NCI-H2227 treated with DMSO at 0.1 percent for 48 hours (cell line): ENCODE results near the gene KY.
"Not testable (repeated sequence)": the region's sequence is repeated elsewhere in the genome, so short reads cannot be mapped to it uniquely, and the experiment has no call there.

ENCODE experiments used
- DNase-seq: peaks from one replicate; lab custom pipeline; 2025; lab: John Stamatoyannopoulos, UW

The KY gene

DNA sequence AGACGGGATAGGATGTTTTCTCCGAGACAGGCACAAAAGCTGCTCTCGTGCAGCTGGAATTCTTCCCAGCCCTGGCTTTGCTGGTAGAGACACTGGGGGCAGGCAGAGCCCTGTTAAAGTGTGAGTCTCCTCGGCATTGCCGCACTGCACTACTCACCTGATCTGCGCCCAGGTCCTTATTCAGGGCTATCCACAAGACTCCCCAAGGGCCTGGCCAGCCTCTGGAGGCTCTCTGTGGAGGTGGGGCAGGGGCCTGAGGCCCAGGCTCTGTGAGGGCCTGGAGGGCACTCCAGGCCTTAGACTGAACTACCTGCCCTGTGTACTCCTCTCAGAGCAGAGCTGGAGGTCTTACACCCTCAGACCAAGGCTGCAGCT is 48.4 kb downstream of the KY start:
- DNase-seq = no peak

DNA sequence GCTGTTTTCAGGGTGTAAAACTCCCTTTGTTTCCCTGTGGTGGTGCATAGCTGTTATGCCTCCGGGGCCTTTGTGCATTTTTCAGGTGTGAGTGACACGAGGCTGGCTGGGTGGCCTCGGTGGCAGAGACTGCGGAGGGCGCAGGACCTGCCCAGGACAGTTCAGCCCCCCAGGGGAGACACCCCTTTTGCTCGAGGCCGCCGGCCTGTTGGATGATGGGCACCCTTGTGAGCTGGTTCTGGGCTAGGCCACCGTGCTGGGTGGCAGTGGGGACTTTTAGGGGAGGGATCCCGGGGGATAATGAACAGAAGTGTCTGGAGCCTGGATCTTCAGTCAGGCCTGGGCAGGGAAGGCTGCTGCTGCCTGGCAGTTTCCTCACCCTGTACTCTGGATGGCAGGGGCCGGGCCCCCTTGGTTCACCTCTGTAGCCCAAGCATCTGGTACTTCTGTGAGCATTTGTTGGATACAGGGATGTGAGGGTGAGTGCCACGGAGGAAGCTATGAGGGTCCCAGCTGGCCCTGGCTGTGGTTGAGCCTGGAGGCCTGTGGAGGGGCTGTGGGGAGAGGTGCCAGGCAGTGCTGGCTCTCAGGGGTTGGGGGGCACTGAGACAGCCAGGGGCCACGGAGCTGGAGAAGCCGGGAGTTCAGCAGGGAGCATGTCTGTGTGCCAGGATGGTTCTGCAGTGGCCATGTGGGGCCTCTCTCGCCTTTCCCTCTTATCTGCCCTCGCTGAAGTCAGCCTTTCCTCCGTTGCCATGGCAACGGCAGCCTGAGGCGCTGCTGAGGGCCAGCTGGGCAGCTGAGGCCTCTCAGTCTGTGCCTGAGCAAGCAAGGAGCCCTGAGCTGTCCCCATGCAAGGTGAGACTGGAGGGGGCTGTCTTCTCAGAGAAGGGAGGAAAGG is 49.0 kb downstream of the KY start:
- DNase-seq = peak; percentile 44

DNA sequence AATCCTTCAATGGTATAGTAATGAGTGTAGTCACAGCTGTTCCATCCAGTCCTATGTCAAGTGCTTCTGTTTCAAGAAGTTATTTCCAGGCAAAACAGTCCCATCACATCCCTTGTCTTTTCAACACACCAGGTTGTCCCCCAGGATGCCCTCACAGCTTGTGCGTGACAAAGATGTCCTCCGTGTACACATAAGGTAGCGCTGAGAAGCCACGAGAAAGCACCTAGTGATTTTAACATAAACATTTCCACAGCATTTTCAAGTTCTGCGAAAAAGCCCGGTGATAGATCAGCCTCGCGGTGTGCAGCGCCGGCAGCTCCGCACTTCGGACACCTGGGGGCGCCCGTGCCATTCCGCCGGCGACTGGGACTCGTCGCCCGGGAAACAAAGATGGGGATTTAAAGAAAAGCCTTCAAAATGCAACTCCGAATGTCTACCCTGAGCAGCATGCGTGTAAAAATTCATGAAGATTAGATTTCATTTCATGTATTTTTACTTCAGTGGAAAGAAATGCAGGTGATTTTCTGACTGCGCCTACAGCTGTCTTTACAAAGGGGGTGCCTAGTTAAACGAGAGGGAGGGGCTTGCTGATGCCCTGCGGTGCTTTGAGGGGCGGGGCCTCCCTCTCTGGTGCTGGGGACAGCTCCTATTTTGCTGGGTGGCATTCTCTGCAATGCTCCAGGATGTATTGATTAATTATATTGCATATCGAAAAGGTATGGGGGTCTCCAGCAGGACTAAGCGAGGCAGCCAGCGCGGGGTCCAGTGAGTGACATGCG is 49.9 kb downstream of the KY start:
- peak; percentile 66 for DNase-seq

DNA sequence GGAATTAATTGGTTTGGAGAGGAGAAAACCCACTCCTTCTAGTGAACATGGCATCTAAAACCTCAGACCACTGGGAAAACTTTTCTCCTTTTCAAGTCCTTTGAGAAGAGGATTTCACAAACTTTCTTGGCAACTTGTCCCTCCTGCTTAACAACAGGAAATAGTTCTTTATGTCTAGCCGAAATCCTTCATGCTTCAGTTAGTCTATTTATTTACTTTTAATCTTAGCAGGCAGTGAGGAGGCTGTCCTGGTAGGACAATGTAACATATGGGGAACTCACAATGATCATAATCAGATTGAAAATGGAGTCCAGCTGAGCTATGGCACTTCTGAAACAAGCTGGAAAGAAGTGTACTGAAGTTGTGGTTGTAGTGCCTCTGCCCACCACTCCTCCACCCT is 50.6 kb downstream of the KY start:
- DNase-seq = no peak

DNA sequence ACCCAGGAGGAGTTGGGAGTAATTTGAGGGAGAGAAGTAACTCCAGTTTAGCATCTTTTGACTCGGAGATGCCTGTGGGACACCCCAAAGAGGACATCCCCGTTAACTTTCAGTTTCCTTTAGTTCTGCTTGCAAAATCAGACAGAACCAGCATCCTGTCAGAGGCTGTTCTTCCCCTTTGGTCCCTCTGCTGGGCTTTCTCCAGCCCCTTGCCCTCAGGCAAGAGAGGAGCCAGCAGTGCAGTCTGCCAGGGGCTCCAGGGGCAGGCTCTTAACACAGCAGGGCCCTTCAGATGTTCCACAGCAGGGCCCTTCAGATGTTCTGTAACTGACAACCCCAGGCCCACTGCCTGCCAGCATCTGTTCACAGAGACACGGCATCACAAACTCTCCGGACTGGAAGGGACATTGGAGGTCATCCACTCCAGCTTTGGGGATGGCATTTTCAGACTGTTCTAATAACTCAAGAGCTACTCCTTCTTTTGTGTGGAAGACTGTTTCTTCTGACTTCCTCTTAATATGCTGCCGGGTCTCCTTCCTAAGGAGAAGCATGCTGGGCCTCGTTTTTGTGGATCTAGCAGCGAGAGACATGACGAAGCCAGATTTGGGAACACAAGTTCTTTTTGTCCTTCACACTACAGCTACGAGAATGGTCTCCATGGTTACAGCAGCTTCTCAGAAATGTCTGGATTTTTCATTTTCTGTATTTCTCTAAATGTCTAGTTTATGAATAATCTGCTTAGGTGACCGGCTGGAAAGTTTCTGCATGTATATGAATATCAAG is 51.9 kb downstream of the KY start:
- no peak for DNase-seq

DNA sequence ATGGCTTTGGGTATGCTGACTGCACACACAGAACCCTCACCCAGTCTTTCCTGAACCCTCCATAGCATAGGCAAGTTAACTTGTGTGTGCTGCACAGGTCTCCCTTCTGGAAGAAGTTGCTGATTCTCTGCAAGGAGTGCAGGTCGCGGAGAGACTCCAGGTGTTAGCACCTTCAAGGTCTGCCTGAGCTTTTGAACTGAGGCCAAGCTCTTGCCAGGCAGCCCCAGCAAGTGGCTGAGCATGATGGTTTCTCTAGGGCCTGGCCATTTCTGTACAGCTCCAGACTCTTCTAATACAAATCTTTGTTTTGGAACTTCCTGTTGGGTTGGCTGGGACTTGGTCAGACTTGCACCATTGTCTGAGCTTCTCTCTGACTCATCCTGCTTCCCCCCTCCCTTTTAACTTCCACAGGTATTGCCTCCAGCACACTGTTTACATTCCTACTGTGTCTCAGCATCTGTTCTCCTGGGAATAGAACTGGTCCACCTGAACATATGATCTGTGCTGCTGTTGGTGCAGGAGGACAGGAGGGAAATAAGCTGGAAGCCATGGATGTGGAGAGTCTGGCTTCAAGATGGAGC is 53.3 kb downstream of the KY start:
- no peak for DNase-seq

DNA sequence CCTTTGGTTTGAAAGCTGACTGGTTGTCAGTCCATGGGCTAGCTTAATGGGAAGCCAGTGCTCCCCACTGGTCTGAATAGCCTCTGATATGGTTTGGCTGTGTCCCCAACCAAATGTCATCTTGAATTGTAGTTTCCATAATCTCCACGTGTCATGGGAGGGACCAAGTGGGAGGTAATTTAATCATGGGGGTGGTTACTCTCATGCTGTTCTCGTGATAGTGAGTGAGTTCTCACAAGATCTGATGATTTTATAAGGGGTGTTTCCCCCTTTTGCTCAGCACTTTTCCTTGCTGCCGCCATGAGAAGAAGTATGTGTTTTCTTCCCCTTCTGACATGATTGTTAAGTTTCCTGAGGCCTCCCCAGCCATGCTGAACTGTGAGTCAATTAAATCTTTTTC is 55.8 kb downstream of the KY start:
- not testable (repeated sequence) for DNase-seq

DNA sequence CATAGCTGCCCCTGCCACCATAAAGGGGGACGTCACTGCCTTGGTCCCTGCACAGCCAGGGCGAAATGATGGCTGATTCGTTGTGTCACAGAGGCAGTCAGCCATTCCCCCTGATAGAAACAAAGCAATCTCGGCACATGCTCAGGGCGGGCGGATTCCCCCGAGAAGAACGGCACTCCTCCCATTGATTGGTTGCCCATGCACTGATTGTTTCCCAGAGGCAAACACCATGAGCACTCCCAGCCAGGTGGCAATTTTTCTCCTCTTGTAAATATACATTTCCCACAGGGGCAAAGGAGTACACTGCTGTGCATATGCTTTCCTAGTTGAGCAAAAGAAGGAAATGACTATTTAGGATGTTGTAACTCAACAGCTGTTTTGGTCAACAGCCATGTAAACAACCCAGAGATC is 56.5 kb downstream of the KY start:
- DNase-seq = no peak

DNA sequence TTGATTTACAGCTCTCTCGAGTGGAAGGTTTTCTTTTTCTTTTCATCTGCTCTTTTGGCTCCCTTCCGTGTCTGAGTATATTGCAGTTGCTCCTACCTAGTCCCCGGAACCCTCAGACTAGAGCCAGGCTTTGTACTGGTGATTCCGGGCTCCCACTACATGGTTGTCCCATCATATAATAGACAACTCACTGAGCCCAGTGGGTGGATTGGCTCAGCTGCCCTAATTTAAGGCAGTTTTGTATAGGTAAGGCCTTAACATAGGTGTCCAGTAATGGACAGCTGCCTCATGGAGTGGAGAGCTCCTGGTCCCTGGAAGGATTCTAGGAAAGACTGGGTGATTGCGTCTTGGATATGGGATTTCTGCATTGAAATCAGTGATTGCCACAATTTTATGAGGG is 58.0 kb downstream of the KY start:
- no peak for DNase-seq

DNA sequence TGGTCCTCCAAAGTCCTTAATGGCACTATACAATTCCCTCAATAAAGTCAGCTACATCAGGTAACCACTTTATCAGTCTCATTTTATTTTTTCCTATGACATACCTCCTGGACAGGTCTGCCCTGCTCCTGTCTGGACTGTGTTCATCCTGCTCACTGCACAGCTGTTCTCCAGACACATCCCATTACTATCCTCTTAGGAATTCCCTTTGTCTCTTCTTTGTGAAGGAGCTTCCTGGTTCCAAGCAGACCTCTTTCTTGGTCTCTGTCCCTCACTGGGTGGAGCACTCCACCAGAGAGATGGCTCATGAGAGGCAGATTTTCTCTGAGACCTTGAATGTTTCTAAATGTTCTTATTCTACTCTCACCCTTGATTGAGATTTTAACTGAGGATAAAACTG is 60.1 kb downstream of the KY start:
- no peak for DNase-seq

DNA sequence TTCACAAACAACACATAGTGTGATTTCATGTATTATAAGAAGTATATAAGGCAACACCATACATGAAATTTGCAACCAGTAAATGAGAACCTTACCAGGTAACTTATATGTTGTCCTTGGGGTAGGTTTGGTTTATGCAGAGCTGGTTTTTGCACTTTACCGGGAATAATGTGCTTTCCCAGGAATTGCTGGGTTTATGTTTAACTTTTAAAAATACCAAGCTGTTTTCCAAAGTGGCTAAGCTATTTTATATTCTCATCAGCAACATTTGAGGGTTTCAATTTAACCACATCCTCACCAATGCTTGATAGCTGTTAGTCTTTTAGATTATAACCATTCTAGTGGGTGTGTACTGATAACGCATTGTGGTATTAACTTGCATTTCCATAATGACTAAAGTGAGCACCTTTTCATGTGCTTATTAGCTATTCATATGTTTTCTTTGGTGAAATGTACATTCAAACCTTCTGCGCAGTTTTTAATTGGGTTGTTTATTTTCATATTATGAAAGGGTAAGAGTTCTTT is 71.6 kb downstream of the KY start:
- DNase-seq = no peak

DNA sequence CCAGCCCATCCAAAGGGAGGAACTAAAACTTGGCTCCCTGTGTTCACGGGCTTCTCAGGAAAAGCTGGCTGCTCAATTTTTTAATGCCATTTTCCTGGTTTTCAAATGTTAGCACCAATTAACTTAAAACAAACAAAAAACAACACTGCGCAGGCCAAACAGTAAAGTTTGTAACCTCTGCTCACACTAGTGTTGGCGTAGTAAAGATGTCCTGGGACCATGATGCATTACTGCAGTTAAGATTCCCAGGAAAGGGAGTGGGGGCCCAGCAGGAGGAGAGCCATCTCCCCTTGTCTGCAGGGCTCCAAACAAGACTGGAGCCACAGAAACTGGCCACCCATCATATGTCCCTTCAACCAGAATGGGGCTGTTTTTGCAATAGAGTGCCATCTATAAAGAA is 74.0 kb downstream of the KY start:
- DNase-seq = no peak

DNA sequence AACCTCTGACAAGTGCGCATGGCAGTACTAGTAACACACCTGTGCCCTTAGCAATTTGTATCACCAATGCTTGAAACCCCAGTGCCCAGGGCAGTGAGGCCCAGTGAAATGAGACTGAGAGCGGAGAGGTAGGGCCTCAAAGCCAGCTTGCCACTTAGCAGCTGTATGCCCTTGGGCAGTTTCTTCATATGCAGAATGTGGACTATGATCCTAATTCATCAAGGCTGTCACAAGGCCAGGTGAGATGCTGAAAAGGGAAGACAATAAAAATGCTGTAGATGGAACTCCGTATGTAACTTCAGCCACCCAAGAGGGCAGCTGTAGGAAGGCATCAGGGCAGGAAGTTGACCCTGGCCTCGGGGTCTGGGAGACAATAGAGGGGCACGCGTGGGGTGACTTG is 74.4 kb downstream of the KY start:
- DNase-seq = no peak

DNA sequence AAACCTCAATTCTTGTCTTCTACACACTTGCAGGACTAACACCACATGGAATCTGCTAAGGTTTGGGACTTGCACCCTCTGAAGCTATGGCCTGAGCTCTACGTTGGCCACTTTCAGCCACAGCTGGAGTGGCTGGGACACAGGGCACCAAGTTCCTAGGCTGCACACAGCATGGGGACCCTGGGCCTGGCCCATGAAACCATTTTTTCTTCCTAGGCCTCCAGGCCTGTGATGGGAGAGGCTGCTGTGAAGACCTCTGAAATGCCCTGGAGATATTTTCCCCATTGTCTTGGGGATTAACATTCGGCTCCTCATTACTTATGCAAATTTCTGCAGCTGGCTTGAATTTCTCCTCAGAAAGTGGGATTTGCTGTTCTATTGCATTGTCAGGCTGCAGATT is 80.9 kb downstream of the KY start:
- not testable (repeated sequence) for DNase-seq

DNA sequence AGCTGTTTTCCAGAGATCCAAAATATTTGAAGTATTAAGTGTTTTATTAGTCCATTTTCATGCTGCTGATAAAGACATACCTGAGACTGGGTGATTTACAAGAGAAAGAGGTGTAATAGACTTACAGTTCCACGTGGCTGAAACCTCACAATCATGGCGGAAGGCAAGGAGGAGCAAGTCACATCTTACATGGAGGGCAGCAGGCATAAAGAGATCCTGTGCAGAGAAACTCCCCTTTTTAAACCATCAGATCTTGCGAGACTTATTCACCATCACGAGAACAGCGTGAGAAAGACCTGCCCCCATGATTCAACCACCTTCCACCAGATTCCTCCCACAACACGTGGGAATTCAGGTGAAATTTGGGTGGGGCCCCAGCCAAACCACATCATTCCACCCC is 82.0 kb downstream of the KY start:
- DNase-seq = no peak

DNA sequence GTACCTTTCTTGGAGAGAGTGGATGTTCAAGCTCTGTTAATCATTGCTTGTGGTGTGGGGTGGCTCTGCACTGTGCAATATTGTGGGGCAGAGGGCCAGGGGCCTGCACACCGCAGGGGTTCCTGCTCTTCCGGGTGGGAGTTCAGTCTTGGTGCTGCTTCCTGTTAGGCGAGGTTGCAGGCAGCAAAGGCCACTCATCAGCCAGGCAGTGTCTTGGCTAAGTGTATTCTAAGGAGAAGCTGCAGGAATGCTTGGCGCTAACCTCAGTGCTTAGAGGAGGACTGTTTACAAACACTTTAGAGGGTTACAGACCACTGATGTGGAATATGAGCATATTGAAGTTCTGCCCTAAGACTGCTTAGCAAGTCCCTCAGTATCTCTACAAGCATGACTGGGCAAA is 83.2 kb downstream of the KY start:
- DNase-seq = no peak

DNA sequence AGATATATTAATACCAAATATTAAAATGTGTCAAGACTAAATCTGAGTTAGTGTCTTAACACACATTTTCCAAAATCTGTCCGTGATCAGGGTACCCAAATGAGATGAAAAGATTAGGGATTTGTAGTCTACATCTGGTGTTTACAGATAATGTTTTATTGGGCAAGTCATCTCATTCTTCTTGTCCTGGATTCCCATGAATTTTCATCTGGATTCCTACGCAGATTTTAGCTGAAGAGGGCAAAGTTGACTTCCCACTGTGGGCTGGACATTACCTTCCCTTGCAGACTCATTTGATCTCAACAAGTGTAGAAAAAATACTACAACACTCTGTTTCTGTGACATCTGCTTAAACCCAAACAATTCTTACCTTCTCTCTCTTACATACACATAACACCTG is 85.8 kb downstream of the KY start:
- no peak for DNase-seq

DNA sequence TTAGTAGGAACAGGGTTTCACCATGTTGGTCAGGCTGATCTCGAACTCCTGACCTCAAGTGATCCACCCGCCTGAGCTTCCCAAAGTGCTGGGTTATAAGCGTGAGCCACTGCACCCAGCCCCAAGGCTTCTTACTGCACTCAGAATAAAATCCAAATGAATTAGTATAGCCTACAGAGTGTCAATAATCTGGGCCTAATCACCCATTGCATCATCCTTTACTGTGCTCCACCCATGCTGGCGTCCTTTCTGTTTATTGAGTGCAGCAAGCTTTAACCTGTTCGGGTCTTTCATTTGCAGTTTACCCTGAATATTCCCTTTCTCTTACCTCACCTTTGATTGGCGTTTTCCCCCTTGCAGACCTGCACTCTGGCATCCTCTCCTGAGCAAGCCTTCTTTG is 87.2 kb downstream of the KY start:
- no peak for DNase-seq

DNA sequence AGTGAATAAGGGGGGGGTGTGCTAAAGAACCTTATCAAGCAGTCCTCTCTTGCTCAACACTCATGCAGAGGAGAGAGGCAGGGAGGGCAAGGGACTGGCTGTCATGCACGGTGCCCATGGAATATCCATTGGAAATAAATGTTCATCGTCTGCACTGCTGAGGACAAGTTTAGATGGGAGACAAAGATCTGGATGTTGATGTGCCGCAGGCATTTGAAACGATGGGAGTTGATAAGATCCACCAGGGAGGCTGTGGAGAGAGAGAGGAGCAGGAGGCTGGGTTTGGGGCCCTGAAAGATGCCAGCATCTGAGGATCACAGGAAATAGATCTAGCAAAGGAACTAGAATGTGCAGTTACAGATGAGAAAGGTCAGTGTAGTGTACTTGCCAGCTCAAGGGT is 88.8 kb downstream of the KY start:
- no peak for DNase-seq

DNA sequence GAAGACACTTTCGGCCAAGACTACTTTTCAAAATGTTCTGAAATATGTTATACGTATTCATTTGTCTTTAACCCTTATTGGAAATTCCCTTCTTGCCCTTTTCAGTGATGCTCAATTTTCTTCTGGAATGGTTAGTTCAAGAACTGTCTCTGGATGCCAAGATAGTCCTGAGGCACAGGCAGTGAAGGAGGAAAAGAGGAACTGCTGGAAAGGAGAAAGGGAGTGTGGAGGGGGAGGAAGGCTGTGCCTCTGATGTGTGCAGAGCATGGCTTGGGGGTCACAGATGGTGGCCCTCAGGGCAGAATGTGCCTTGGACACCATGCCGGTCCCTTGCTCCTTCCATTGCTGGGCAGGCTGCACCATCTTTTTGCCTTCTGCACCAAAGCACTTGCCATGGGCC is 91.2 kb downstream of the KY start:
- no peak for DNase-seq
